ENCODE data around the gene TMC5.
"Not testable (repeated sequence)": the region's sequence is repeated elsewhere in the genome, so short reads cannot be mapped to it uniquely, and the experiment has no call there.

TMC5 gene

GRCh38 chr16:19417640-19418039, at the start of gene TMC5:
Gene TMC5 (plus strand): TSS chr16:19417883. CDS start chr16:19440039, 22,156 bp downstream.
- DNase-seq (ENCODE audit: low read depth in 2 of 3, low spot score in 1 of 3), result no peak

GRCh38 chr16:19372541-19372940, 45.1 kb upstream of the TMC5 start:
- not testable (repeated sequence) for DNase-seq (ENCODE audit: low read depth in 2 of 3, low spot score in 1 of 3)

GRCh38 chr16:19374402-19374801, 43.3 kb upstream of the TMC5 start:
- DNase-seq (ENCODE audit: low read depth in 2 of 3, low spot score in 1 of 3), result no peak

GRCh38 chr16:19375561-19376158, 42.0 kb upstream of the TMC5 start:
- DNase-seq (ENCODE audit: low read depth in 2 of 3, low spot score in 1 of 3), result peak; percentile 1 to 17 (median 7)

GRCh38 chr16:19377864-19378263, 39.8 kb upstream of the TMC5 start:
- no peak for DNase-seq (ENCODE audit: low read depth in 2 of 3, low spot score in 1 of 3)

GRCh38 chr16:19378511-19378910, 39.2 kb upstream of the TMC5 start:
- no peak for DNase-seq (ENCODE audit: low read depth in 2 of 3, low spot score in 1 of 3)

GRCh38 chr16:19379838-19380237, 37.8 kb upstream of the TMC5 start:
- DNase-seq (ENCODE audit: low read depth in 2 of 3, low spot score in 1 of 3), result no peak

GRCh38 chr16:19380328-19380727, 37.4 kb upstream of the TMC5 start:
- DNase-seq (ENCODE audit: low read depth in 2 of 3, low spot score in 1 of 3), result no peak

- no peak for DNase-seq (ENCODE audit: low read depth in 2 of 3, low spot score in 1 of 3)
Observed at GRCh38 chr16:19382084-19382801, 35.4 kb upstream of the TMC5 start.

GRCh38 chr16:19382887-19383816, 34.5 kb upstream of the TMC5 start:
- DNase-seq (ENCODE audit: low read depth in 2 of 3, low spot score in 1 of 3), result no peak

GRCh38 chr16:19384656-19385055, 33.0 kb upstream of the TMC5 start:
- DNase-seq (ENCODE audit: low read depth in 2 of 3, low spot score in 1 of 3), result no peak

- no peak for DNase-seq (ENCODE audit: low read depth in 2 of 3, low spot score in 1 of 3)
Observed at GRCh38 chr16:19386525-19386924, 31.2 kb upstream of the TMC5 start.

- DNase-seq (ENCODE audit: low read depth in 2 of 3, low spot score in 1 of 3), result peak; percentile 18 to 43 (median 26)
Observed at GRCh38 chr16:19389246-19389645, 28.4 kb upstream of the TMC5 start.

GRCh38 chr16:19391185-19391776, 26.4 kb upstream of the TMC5 start:
- not testable (repeated sequence) for DNase-seq (ENCODE audit: low read depth in 2 of 3, low spot score in 1 of 3)

GRCh38 chr16:19392352-19392751, 25.3 kb upstream of the TMC5 start:
- DNase-seq (ENCODE audit: low read depth in 2 of 3, low spot score in 1 of 3), result no peak

GRCh38 chr16:19393226-19394111, 24.2 kb upstream of the TMC5 start:
- DNase-seq (ENCODE audit: low read depth in 2 of 3, low spot score in 1 of 3), result no peak

GRCh38 chr16:19395646-19396267, 21.9 kb upstream of the TMC5 start:
- not testable (repeated sequence) for DNase-seq (ENCODE audit: low read depth in 2 of 3, low spot score in 1 of 3)

GRCh38 chr16:19396555-19397011, 21.1 kb upstream of the TMC5 start:
- DNase-seq (ENCODE audit: low read depth in 2 of 3, low spot score in 1 of 3), result no peak

GRCh38 chr16:19397373-19397772, 20.3 kb upstream of the TMC5 start:
- DNase-seq (ENCODE audit: low read depth in 2 of 3, low spot score in 1 of 3), result not testable (repeated sequence)

GRCh38 chr16:19400711-19401110, 17.0 kb upstream of the TMC5 start:
- DNase-seq (ENCODE audit: low read depth in 2 of 3, low spot score in 1 of 3), result no peak
